SU-DHL-6 (cell line): ENCODE results near the gene GSC2.

ENCODE experiments used
- CTCF ChIP-seq: fragments of 200-600 bp; sonication (generic); IDR thresholded peaks from one replicate; pipeline ENCODE4 v1.5.1; 2017; ENCODE audit warnings: antibody characterized with exemption, mild to moderate bottlenecking, low read length, moderate library complexity; ENCODE audit not compliant: insufficient read depth, poor library complexity, severe bottlenecking
- EZH2phosphoT487 ChIP-seq: fragments of 200-600 bp; sonication (generic), shearing (Covaris generic); conservative IDR thresholded peaks from 2 replicates; pipeline ENCODE4 v1.6.1; 2018; ENCODE audit warnings: mild to moderate bottlenecking, antibody characterized with exemption, low read length, moderate library complexity, mixed read lengths

DNA sequence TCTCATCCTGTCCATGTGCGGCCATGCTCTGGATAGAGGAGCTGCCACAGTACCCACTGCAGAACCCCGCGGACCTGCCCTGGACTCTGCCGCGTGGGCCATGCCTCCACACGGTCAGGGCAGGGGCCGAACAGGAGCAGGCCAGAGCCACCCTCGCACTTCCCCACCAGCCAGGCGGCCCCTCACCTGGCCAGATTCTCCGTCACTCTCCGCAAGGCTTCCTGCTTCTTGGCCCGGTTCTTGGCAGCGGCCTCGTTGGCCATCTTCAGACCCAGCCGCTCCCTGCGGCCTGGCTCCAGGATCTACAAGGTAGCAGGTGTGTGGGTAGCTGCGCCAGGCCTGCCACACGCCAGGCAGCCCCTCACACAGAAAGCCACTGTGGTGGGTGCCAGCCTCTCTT, 15.2 kb downstream of the GSC2 start:
- TF ChIP-seq CTCF (no peak), EZH2phosphoT487 (no peak)
